Retinal pigment epithelial cell (primary cell): Measurements from ENCODE around the gene SPESP1.
A peak's percentile ranks its signal among the peaks of the same experiment; 100 is the strongest.

Experiments
- DNase-seq: peaks from one replicate; pipeline ENCODE4 v3.0.0-alpha.2; 2010; ENCODE audit warnings: low read depth
- H3K4me3 ChIP-seq: 2 replicates; pipeline ENCODE4 v1.5.1; 2011; ENCODE audit warnings: mild to moderate bottlenecking, low read length, control low read depth, moderate library complexity
- CTCF ChIP-seq: conservative IDR thresholded peaks from 2 replicates; pipeline ENCODE4 v1.5.1; 2011; ENCODE audit warnings: low read depth, low read length, control low read depth, inconsistent platforms

Gene SPESP1

GRCh38 chr15:68991723-68992122 lies 61.4 kb downstream of the SPESP1 start:
- peak; percentile 36 for DNase-seq
- H3K4me3 ChIP-seq, result no peak overlapping the region
- TF ChIP-seq CTCF, result no peak

- TF ChIP-seq CTCF, result no peak
Observed at GRCh38 chr15:68992696-68993095, 62.4 kb downstream of the SPESP1 start.

GRCh38 chr15:68993276-68993675 lies 63.0 kb downstream of the SPESP1 start:
- H3K4me3 ChIP-seq, result no peak overlapping the region
- TF ChIP-seq CTCF, result no peak
- DNase-seq, result no peak

More at GRCh38 chr15:68992696-68993095, 62.4 kb downstream of the SPESP1 start:
- no peak for DNase-seq
- H3K4me3 ChIP-seq, result no peak overlapping the region

- H3K4me3 ChIP-seq, result no peak overlapping the region
- no peak for TF ChIP-seq CTCF
- DNase-seq, result peak; percentile 11
Observed at GRCh38 chr15:68994149-68994548, 63.8 kb downstream of the SPESP1 start.

DNA sequence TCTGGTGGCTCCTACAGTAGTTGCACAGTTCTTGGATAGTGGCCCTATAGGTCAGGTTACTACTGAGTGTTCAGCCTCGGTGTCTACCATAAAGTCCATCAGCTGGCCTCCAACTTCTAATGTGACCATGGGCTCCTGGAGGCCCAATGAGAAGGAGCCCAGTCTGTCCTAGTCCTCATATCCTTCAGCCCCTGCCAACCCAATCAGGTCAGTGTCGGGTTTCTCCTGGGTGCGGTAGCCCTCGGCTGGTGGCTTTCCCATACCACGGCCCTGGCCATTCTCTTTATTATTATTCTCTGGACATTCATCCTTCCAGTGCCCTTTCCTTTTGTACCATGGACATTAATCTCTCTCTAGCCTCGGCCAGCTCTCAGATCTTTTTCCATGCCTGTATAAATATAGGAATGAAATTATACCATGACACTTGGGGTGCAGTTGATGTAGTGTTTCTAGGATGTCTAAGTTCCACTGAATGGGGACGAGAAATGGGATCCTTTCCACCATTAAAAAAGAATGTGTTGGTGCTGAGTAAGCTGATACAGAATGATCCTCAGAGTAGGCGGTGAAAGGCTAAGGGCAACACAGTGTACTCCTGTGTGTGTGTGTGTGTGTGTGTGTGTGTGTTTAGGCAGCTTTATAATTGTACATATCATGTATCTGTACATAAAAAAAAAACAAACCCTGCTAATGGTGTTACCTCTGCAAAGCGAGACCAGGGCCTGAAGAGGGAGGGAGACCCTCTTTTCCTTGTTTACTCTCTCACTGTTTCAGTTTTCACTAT lies 64.8 kb downstream of the SPESP1 start:
- no peak for TF ChIP-seq CTCF
- DNase-seq, result no peak
- H3K4me3 ChIP-seq, result no peak overlapping the region
